Activated naive CD4-positive, alpha-beta T cell treated with anti-CD3 and anti-CD28 coated beads, Interleukin-2, amount 50 U/mL, for 16 hours (primary cell): Measurements from ENCODE around the gene SMPDL3A.

Experiments used
- DNase-seq: peaks from one replicate; pipeline ENCODE4 v3.0.0-alpha.2; 2020

SMPDL3A gene

GRCh38 chr6:122778302-122778701, 10.8 kb upstream of the SMPDL3A start:
- DNase-seq = no peak

GRCh38 chr6:122778985-122779661, 9.9 kb upstream of the SMPDL3A start:
- DNase-seq = no peak

- DNase-seq = no peak
Measured at GRCh38 chr6:122779667-122780066, 9.4 kb upstream of the SMPDL3A start, which contains the start of gene FABP7. Gene FABP7 (plus strand): TSS chr6:122779716. CDS start chr6:122779795, 79 bp downstream.

GRCh38 chr6:122780114-122780513, 8.9 kb upstream of the SMPDL3A start:
- DNase-seq = no peak

GRCh38 chr6:122781716-122782115, 7.3 kb upstream of the SMPDL3A start:
- DNase-seq = no peak

GRCh38 chr6:122783401-122783800, 5.7 kb upstream of the SMPDL3A start:
- DNase-seq = no peak

- no peak for DNase-seq
Measured at GRCh38 chr6:122785891-122786290, 3.2 kb upstream of the SMPDL3A start.

- DNase-seq = no peak
Measured at GRCh38 chr6:122787721-122788120, 1.3 kb upstream of the SMPDL3A start.

GRCh38 chr6:122788208-122788607, 850 bp upstream of the SMPDL3A start:
- DNase-seq = no peak

- DNase-seq = no peak
Measured at GRCh38 chr6:122788663-122789181, 336 bp upstream of the SMPDL3A start.

- DNase-seq = no peak
Measured at GRCh38 chr6:122790028-122790422, 967 bp downstream of the SMPDL3A start.

GRCh38 chr6:122790423-122791309, 1.6 kb downstream of the SMPDL3A start:
- DNase-seq = no peak

GRCh38 chr6:122791310-122791679, 2.2 kb downstream of the SMPDL3A start:
- no peak for DNase-seq

GRCh38 chr6:122792766-122793165, 3.7 kb downstream of the SMPDL3A start:
- no peak for DNase-seq

- no peak for DNase-seq
Measured at GRCh38 chr6:122797537-122797936, 8.5 kb downstream of the SMPDL3A start.

- no peak for DNase-seq
Measured at GRCh38 chr6:122798099-122798641, 9.1 kb downstream of the SMPDL3A start.

GRCh38 chr6:122799140-122799745, 10.2 kb downstream of the SMPDL3A start:
- DNase-seq = no peak

GRCh38 chr6:122799916-122800686, 11.0 kb downstream of the SMPDL3A start:
- no peak for DNase-seq

- DNase-seq = no peak
Measured at GRCh38 chr6:122800906-122801305, 11.8 kb downstream of the SMPDL3A start.

GRCh38 chr6:122801397-122801796, 12.3 kb downstream of the SMPDL3A start:
- no peak for DNase-seq

GRCh38 chr6:122803171-122803661, 14.2 kb downstream of the SMPDL3A start:
- DNase-seq = no peak

GRCh38 chr6:122804962-122805485, 16.0 kb downstream of the SMPDL3A start:
- DNase-seq = no peak
